Hematopoietic multipotent progenitor cell treated with erythropoietin and hydrocortisone succinate and interleukin-3 and kit ligand, for 4 days (in vitro differentiated cells): Measurements from ENCODE around the gene SLC49A4.

Experiments used
- DNase-seq: peaks from one replicate; pipeline ENCODE4 v3.0.0-alpha.2; 2015

The SLC49A4 gene

DNA sequence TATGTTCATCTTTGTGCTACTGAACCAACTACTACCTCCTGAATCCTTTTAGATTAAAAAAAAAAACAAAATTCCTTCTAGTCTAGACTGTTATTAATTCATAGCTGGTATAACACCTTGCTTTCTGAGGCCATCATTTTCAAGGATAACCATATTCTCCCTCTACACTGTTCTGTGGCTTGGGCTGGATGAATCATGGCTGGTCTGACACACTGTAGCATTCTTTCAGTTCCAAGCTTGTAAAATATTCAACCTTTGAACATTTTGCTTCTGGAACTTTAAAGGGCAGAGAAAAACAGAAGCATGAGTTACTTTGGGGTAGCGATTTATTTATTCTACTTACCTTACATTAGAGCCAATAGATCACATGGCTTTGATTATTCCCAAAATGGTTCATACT, 8.8 kb upstream of the SLC49A4 start:
- no peak for DNase-seq

DNA sequence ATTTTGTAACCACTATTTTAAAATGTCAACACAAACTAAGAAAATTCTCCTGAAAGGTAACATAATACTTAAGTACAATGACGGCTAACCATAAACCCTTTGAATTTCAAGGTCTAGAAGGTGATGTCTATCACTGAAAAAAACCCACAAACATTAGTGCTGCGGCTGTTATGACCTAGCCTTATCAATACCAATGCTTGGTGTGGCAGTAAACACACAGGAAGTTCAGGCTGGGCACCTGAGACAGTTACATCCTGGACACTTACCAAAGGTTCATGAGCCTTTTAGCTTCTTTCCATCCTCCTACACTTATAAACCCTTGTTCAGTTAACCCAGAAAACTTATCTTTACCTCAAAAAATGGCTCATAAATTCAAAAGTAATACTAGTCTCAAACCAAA, 7.0 kb upstream of the SLC49A4 start:
- no peak for DNase-seq

- no peak for DNase-seq
These were observed 5.1 kb upstream of the SLC49A4 start for GRCh38 chr3:122789585-122790273.

DNA sequence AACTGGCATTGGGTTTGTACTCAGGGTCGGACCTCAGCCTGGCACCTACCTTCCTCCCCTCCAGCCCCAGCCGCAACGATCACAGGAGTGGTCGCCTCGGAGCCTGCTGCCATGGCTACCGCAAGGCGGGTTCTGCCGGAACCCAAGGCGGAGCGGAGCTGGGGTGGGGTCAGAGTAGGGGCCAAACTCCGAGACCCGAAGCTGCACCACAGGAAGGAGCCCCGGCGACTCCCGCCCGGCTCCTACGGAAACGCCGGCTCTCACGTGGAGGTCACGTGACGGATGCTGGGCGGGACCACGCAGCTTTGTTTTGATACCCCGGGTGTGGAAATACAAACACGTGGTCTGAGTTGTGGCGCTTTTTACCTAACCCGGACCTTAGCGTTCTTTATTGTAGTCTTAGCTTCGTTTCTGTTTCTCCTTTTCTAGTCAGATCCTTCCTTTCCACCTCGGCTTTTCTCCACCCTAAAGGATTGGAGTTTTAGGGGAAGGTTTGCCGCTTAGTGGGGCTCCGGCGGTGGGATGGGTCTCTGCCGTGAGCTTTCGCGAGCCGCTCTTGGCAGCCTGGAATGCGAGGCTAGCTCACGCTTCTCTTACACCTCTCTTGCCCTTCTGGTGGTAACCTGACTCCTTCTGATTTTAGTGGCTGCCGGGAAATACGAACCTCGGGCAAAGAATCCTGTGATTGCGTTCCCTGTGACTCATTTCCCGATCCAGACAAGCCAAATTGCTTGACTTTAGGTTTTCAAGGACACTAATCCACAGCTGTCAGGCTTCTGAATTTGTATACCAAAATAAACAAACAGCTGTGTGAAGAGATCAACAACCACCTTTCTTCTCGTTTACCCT, 1.1 kb upstream of the SLC49A4 start, which contains the start of gene HSPBAP1:
Gene HSPBAP1, minus strand, starts transcription at position 264 of the 849 bp plus-strand sequence. Its CDS starts 151 bp downstream, at position 113.
- peak; percentile 97 for DNase-seq

DNA sequence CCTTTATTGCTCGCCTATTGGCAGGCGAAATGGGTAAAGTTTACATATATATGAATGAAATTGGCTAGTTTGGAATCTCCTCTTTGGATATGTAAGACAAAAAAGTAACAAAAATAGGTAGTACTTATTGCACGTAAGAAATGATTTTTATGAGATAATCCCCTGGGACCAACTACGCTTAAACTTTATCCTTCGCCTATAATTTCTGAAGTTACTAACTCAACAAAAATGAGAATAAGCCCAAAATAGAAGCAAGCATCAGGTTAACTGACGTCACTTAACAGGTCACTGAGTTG, 438 bp upstream of the SLC49A4 start:
- DNase-seq: no peak

DNA sequence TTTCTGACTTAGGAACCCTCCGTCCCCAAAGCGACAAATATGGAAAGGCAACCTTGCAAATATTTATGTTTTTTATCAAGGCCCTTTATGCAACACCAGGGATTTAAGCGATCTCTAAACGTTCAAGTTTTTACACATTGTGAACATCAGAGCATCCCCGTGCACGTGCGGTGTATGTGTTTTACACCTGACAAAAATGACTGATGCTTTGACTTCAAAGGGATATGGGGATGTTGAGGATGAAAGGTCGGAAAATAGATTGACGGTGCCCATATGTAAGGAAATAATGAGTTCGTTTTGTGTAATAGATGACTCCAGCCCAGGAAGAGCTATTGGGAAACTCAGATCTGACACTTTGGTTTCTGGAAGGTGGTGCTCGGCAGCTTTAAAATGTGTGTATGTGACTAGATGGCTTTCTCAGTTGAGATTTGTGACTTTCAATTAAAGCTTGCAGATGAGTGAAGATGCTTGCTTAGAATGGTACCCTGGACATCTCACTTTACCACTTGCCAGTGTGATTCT, 866 bp downstream of the SLC49A4 start:
- no peak for DNase-seq

- DNase-seq: peak; percentile 16
These were observed 2.4 kb downstream of the SLC49A4 start for GRCh38 chr3:122797291-122797690.

GRCh38 chr3:122799322-122799721, 4.5 kb downstream of the SLC49A4 start:
- no peak for DNase-seq

DNA sequence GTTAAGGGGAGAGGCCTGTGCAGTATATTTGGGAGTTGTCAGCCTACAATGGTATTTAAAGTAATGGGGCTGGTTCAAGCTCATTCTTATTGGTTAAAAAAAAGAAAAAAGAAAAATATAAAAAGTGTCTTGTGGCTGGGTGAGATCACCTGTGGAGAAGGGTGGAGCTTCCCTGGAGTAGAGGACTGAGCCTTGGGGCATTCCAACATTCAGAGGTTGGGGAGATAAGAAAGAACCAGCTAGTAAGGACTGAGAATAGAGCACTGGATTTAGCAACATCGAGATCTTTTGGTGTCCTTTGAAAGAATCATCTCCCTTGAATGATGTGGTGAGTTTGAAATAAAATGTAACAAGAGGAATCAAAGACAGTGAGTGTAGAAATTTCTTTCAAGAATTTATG, 5.2 kb downstream of the SLC49A4 start:
- no peak for DNase-seq

- no peak for DNase-seq
These were observed 5.9 kb downstream of the SLC49A4 start for GRCh38 chr3:122800706-122801237.

GRCh38 chr3:122802323-122802722, 7.5 kb downstream of the SLC49A4 start:
- DNase-seq: no peak

GRCh38 chr3:122803977-122804376, 9.1 kb downstream of the SLC49A4 start:
- DNase-seq: no peak

DNA sequence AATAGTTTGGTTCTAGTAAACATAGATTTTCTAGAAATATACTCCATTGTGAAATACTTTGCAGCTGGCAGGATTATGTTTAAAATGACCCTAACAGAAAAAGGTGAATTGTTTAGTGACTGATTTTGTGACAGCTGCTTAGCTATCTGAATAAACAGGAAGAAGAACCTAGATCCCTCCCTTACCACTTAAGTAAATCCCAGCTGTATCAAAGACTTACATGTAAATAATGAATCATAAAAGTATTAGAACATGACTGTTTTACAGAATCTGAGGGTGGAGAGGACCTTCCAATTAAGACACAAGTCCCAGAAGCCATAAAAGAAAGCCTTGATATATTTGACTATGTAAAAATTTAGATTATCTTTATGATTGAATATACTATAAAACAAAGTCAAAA, 15.9 kb downstream of the SLC49A4 start:
- DNase-seq: no peak

GRCh38 chr3:122816587-122816986, 21.7 kb downstream of the SLC49A4 start:
- no peak for DNase-seq

GRCh38 chr3:122824465-122825381, 29.9 kb downstream of the SLC49A4 start:
- DNase-seq: no peak

GRCh38 chr3:122825460-122825859, 30.6 kb downstream of the SLC49A4 start:
- no peak for DNase-seq

- DNase-seq: no peak
These were observed 31.4 kb downstream of the SLC49A4 start for GRCh38 chr3:122826278-122826677.

DNA sequence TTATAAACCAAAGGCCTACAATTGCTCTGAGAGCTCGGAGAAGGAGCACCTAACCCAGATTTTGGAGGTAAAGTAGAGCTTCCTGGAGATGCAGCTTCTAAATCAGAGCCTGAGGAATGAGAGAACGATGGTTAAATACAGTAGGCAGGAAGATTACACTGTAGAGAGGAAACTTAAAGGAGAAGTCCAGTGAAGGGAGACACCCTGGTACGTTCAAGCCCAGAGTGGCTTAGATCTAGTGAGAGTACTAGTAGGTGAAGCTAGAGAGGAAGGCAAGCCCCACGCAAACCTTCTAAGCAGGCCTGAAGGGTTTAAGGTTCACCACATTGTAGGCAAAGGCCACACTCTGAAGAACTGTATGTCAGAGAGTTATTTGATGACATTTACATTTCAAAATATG, 33.4 kb downstream of the SLC49A4 start:
- DNase-seq: no peak

DNA sequence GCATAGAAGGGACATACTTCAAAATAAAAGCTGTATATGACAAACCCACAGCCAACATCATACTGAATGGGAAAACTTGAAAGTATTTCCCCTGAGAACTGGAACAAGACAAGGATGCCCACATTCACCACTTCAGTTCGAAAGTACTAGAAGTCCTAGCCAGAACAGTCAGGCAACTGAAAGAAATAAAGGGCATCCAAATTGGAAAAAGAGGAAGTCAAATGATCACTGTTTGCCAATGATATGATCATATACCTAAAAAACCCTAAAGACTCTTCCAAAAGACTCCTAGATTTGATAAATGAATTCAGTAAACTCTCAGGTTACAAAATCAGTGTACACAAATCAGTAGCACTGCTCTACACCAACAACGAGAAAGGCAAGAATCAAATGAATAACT, 40.7 kb downstream of the SLC49A4 start:
- DNase-seq: no peak

DNA sequence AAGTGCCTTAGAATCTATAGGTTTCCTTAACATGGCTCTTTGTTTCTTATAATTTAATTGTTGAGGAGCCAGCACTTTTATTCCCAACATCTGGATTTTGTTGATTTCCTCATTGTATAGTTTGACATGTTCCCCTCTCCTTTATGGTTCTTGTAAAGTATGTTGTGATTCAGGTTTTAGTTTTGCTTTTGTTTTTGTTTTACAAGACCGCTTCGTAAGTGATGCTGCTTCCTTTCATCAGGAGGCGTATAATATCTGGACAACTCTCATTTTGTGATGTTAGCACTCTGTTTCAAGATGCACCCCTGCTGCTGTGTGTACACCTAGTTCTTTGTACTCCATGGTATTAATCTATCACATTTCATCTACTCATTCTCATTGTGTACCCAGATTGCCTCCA, 48.7 kb downstream of the SLC49A4 start:
- no peak for DNase-seq

- no peak for DNase-seq
These were observed 62.1 kb downstream of the SLC49A4 start for GRCh38 chr3:122857019-122857418.

DNA sequence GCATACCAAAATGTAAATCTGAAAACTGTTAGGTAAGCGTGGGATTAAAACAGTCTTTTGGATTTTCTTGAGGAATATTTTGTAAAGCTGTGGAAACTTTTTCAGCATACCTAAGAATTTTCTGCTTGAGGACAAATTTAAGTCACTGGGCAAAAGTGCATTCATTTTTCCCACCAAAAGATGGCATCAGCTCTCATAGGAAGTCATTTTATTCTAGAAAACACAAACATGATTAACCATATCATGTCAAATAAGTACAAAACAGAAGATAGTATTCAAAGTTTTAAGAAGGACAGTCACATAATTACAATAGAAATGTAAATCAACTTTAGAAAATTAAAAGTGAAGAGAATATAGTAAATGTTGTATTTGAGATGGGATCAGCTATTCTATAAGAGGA, 63.5 kb downstream of the SLC49A4 start:
- DNase-seq: peak; percentile 34
